CD4-positive, alpha-beta T cell treated with Interferon gamma for 1 hour (primary cell): ENCODE measurements around the gene LMAN1L.

ENCODE experiments used
- DNase-seq: peaks from one replicate; pipeline ENCODE4 v3.0.0-alpha.2; 2020

Gene LMAN1L

DNA sequence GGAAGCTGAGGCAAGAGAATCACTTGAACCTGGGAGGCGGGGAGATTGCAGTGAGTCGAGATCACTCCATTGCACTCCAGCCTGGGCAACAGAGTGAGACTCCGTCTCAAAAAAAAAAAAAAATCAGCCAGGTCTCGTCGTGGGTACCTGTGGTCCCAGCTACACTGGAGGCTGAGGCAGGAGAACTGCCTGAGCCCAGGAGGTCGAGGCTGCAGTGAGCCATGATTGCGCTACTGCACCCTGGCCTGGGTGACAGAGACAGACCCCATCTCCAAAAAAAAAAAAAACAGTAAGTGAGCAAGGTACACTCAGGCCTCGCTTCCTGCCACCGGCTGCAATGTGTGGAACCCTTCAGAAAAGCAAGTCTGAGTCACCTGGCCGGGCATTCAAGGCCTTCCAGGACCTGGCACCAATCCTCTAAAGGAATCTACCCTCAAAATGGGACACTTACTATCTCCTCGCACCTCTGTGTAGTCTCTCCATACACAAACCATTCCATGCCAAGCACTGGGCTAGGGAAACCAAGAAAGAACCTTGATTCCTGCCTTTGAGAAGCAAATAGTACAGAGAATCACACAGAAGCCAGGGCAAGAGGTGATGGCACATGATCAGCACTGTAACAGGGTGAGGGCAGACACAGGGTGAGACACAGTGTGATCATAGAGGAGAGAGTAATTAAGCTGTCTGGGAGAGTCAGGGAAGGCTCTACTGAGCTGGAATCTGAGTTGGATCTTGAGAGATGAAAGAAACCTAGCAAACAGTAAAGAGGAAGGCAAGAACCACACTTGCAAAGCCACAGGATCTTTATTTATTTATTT is 50.8 kb downstream of the LMAN1L start:
- no peak for DNase-seq

GRCh38 chr15:74864296-74864695 is 51.7 kb downstream of the LMAN1L start:
- DNase-seq, result no peak

DNA sequence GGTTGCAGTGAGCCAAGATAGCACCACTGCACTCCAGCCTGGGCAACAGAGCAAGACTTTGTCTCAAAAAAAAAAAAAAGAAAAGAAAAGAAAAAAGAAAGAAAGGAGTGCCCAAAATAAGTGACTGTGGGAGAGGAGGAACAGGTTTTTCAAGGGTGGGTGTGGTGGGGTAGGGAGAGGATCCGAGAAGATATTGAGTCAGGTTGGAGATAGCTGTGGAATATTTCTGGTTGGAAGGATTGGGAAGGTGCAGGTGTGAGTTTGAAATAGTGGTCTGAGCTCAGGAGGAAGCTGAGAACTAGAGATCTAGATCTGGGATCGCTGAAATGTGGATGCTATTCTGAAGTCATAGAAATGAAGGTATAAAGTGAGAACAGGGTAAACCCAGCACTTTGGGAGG is 52.7 kb downstream of the LMAN1L start:
- DNase-seq, result no peak

GRCh38 chr15:74866090-74866489 is 53.5 kb downstream of the LMAN1L start:
- no peak for DNase-seq

GRCh38 chr15:74867466-74868038 is 54.9 kb downstream of the LMAN1L start:
- no peak for DNase-seq

DNA sequence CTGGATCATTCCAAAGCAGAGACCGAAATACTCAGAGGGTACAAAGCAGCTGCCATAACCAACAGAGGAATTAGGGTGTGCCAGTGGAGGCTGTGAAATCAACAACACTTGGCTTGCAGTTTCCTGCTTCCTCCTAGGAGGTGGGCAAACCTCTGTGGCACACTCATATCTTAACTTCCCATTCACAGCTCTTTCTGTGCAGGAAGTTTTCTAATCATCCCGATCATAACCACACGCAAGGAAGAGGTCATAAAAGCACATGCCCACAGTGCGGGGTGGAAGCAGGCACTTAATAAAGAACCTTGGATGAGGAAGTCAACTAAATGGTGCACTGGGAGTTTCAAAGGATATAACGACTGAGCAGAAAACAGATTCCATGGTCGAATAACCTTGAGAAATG is 55.4 kb downstream of the LMAN1L start:
- DNase-seq, result no peak

GRCh38 chr15:74869372-74869725 is 56.7 kb downstream of the LMAN1L start:
- no peak for DNase-seq

GRCh38 chr15:74869726-74870407 is 57.2 kb downstream of the LMAN1L start:
- peak; percentile 49 for DNase-seq

- no peak for DNase-seq
These were observed 58.0 kb downstream of the LMAN1L start for GRCh38 chr15:74870436-74871215.

- no peak for DNase-seq
These were observed 60.0 kb downstream of the LMAN1L start for GRCh38 chr15:74872702-74873035.

GRCh38 chr15:74873036-74873755 is 60.6 kb downstream of the LMAN1L start, which contains the start of gene SCAMP2:
Gene SCAMP2, minus strand, starts transcription at chr15:74873365. Its CDS starts 110 bp downstream, at chr15:74873255.
- peak; percentile 92 for DNase-seq

- DNase-seq, result no peak
These were observed 61.3 kb downstream of the LMAN1L start for GRCh38 chr15:74873756-74874424.
